HAP-1 (cell line): ENCODE measurements around the gene GPN2.

Source experiments
- DNase-seq, 2 experiments: peaks; one replicate each; pipeline ENCODE4 v3.0.0-alpha.2; 2016 to 2020; ENCODE audit warnings: low spot score in 2 of 2
- H3K27me3 ChIP-seq: fragments of 250-450 bp; sonication (Bioruptor Pico); 2 replicates; pipeline ENCODE4 v1.5.1; 2020; ENCODE audit warnings: low read depth, mild to moderate bottlenecking, moderate library complexity
- H3K36me3 ChIP-seq: fragments of 250-450 bp; sonication (Bioruptor Pico); replicated peaks from 2 replicates; pipeline ENCODE4 v1.5.1; 2020; ENCODE audit warnings: mild to moderate bottlenecking
- H3K4me1 ChIP-seq: fragments of 250-450 bp; sonication (Bioruptor Pico); 2 replicates; pipeline ENCODE4 v1.5.1; 2020; ENCODE audit warnings: mild to moderate bottlenecking
- H3K4me3 ChIP-seq: fragments of 250-450 bp; sonication (Bioruptor Pico); 2 replicates; pipeline ENCODE4 v1.5.1; 2020; ENCODE audit warnings: mild to moderate bottlenecking, moderate library complexity
- H3K9me3 ChIP-seq: fragments of 250-450 bp; sonication (Bioruptor Pico); 2 replicates; pipeline ENCODE4 v1.5.1; 2020; ENCODE audit warnings: mild to moderate bottlenecking, moderate library complexity
- in situ Hi-C: fragments of 300-500 bp; cut with MboI; formaldehyde crosslinking; loops from 3 replicates; pipeline ENCODE4 v1.14.3; 2020; ENCODE audit warnings: low sequenced_read_pairs, inconsistent platforms, mixed read lengths

The GPN2 gene

GRCh38 chr1:26913389-26913753 is 23.3 kb upstream of the GPN2 start:
- H3K27me3 ChIP-seq, result no peaks in the 10 kb centered on the region
- in situ Hi-C loops, result no loop called here
- H3K36me3 ChIP-seq, result no peaks in the 10 kb centered on the region
- no peak for DNase-seq
- H3K9me3 ChIP-seq, result no peaks in the 10 kb centered on the region
- H3K4me3 ChIP-seq, result no peak overlapping the region
- H3K4me1 ChIP-seq, result no peaks in the 10 kb centered on the region

DNA sequence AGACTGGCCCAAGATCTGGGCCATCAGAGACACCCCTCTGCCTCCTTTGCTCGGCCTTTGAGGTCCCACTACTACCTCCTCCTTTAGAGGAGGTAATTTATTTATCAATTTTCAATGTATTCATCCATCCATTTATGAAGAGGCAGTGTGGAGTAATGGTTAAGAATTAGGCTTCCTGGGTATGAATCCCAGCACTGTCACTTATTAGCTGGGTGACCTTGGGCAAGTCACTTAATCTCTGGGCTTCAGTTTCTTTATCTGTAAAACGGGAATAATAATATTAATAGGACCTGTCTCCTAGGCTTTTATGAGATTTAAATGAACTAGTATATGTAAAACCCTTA is 22.0 kb upstream of the GPN2 start:
- Histone ChIP-seq H3K9me3 (no peaks in the 10 kb centered on the region), H3K36me3 (no peaks in the 10 kb centered on the region), H3K27me3 (no peaks in the 10 kb centered on the region), H3K4me1 (no peaks in the 10 kb centered on the region), H3K4me3 (no peak overlapping the region)
- in situ Hi-C loops, result no loop called here
- no peak for DNase-seq

DNA sequence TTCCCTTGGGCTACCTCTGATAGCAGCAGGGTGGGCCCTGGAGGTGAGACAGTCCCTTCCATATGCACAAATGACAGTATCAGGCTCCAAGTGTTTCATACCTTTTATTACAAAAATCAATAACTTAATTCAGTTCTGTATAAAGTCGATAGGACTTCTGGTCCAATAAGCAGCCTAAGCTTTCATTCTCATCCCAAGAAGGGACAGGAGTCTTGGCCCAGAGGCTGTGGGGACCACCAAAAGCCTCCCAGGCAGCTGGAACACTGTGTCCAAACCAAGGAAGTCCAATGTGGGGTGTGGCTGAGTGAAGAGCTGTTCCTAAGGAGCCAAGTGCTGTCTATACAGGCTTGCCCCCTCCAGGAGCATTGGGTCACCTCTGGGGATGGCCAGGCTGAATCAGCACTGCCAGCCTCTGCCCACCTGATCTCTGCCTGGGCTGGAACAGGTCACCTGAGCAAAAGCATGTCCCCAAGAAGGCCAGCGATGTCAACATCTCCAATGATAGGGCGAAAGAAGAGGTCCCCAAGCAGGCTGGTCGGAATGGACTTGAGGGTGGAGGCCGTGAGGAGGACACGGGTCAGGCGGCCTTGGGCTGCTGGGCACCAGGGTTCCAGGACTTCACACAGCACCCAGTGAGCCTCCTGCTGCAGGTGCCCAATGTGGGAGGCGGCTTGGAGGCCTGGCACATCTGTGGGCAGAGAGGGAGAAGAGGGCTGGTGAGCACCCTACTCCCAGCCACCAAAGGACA is 21.5 kb upstream of the GPN2 start:
- H3K9me3 ChIP-seq, result no peaks in the 10 kb centered on the region
- DNase-seq, result no peak
- no peaks in the 10 kb centered on the region for H3K4me1 ChIP-seq
- H3K4me3 ChIP-seq, result no peak overlapping the region
- in situ Hi-C loops, result no loop called here
- H3K36me3 ChIP-seq, result no peaks in the 10 kb centered on the region
- no peaks in the 10 kb centered on the region for H3K27me3 ChIP-seq

- in situ Hi-C loops, result no loop called here
- Histone ChIP-seq H3K4me3 (no peak overlapping the region), H3K36me3 (no peaks in the 10 kb centered on the region), H3K27me3 (no peaks in the 10 kb centered on the region), H3K4me1 (no peaks in the 10 kb centered on the region), H3K9me3 (no peaks in the 10 kb centered on the region)
- no peak for DNase-seq
Measured at GRCh38 chr1:26910343-26911160, 20.5 kb upstream of the GPN2 start.

DNA sequence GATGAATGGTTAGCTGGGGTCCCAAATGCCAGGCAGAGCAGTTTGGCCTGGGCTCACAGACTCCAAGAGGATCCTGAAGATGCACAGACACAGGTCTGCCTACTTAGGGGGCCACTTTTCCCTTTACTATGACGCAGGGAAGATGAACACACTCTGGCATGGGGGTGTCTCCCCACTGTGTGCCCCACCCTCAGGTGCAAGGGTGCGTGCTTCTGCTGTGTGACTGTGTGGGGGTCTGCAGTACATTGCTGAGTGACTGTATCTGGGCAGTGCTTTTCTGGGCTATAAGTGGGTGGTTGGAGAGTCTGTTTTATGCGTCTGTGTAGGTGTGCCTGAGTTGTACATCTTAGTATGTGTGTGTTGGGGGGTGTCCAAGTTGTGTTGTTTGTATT is 19.9 kb upstream of the GPN2 start:
- Histone ChIP-seq H3K4me1 (no peaks in the 10 kb centered on the region), H3K9me3 (no peaks in the 10 kb centered on the region)
- in situ Hi-C loops, result no loop called here

GRCh38 chr1:26907071-26907917 is 17.2 kb upstream of the GPN2 start:
- H3K4me3 ChIP-seq, result no peak overlapping the region
- no peaks in the 10 kb centered on the region for H3K9me3 ChIP-seq
- no peak for DNase-seq
- H3K4me1 ChIP-seq, result no peaks in the 10 kb centered on the region
- no peaks in the 10 kb centered on the region for H3K36me3 ChIP-seq
- in situ Hi-C loops, result no loop called here
- no peaks in the 10 kb centered on the region for H3K27me3 ChIP-seq

More for the DNA sequence above, 19.9 kb upstream of the GPN2 start:
- no peaks in the 10 kb centered on the region for H3K27me3 ChIP-seq
- no peak for DNase-seq
- no peaks in the 10 kb centered on the region for H3K36me3 ChIP-seq
- no peak overlapping the region for H3K4me3 ChIP-seq

GRCh38 chr1:26900815-26901511 is 10.9 kb upstream of the GPN2 start:
- peaks cover under 1% of the 10 kb centered on the region for H3K36me3 ChIP-seq
- DNase-seq, result no peak
- peaks cover 10% of the 10 kb centered on the region for H3K4me1 ChIP-seq
- in situ Hi-C loops, result no loop called here
- H3K4me3 ChIP-seq, result peak overlapping the region; percentile 85
- H3K27me3 ChIP-seq, result no peaks in the 10 kb centered on the region
- no peaks in the 10 kb centered on the region for H3K9me3 ChIP-seq

GRCh38 chr1:26900001-26900814 is 10.1 kb upstream of the GPN2 start, which contains the start of gene GPATCH3:
Gene GPATCH3, minus strand, starts transcription at chr1:26900467. Its CDS starts 25 bp downstream, at chr1:26900442.
- DNase-seq, result peak; percentile 88 to 95
- peaks cover 10% of the 10 kb centered on the region for H3K4me1 ChIP-seq

GRCh38 chr1:26897351-26897750 is 7.3 kb upstream of the GPN2 start:
- H3K4me3 ChIP-seq, result no peak overlapping the region
- no peaks in the 10 kb centered on the region for H3K9me3 ChIP-seq
- no peak for DNase-seq
- H3K36me3 ChIP-seq, result peaks cover 19% of the 10 kb centered on the region
- peaks cover 10% of the 10 kb centered on the region for H3K4me1 ChIP-seq
- in situ Hi-C loops, result no loop called here
- no peaks in the 10 kb centered on the region for H3K27me3 ChIP-seq

More at GRCh38 chr1:26900001-26900814, 10.1 kb upstream of the GPN2 start, which contains the start of gene GPATCH3:
- Histone ChIP-seq H3K9me3 (no peaks in the 10 kb centered on the region), H3K4me3 (peak within 1 kb of the TSS; percentile 85), H3K36me3 (peaks cover 3% of the 10 kb centered on the region), H3K27me3 (no peaks in the 10 kb centered on the region)
- in situ Hi-C loops, result no loop called here

DNA sequence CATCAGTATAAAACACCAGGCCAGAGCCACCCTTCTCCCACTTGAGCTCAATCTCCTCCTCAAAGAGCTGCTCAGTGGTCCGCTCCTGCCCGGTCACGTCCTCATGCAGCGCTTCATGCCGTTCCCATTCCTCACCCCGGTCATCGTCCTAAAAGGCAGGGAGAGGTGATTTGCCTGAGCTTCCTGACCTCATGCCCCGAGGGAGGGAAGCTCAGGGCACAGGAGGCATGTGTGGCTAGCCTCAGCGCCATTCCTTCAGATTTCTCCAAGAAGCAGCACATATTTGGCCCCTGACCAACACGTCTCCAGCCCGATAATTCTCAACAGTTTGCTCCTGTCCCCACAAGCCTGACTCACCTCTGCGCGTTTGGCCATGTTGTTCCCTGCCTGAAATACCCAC is 4.2 kb upstream of the GPN2 start:
- H3K36me3 ChIP-seq, result peaks cover 34% of the 10 kb centered on the region
- in situ Hi-C loops, result no loop called here
- no peaks in the 10 kb centered on the region for H3K9me3 ChIP-seq
- H3K27me3 ChIP-seq, result no peaks in the 10 kb centered on the region
- no peak overlapping the region for H3K4me3 ChIP-seq
- H3K4me1 ChIP-seq, result peaks cover 7% of the 10 kb centered on the region
- DNase-seq, result no peak

GRCh38 chr1:26890467-26890796 is 349 bp upstream of the GPN2 start:
- no peak for DNase-seq
- H3K27me3 ChIP-seq, result no peaks in the 10 kb centered on the region
- peaks cover 5% of the 10 kb centered on the region for H3K4me1 ChIP-seq
- H3K36me3 ChIP-seq, result peaks cover 60% of the 10 kb centered on the region
- H3K4me3 ChIP-seq, result peak overlapping the region; percentile 97
- in situ Hi-C loops, result no loop called here
- H3K9me3 ChIP-seq, result no peaks in the 10 kb centered on the region

- peaks cover 69% of the 10 kb centered on the region for H3K36me3 ChIP-seq
- H3K27me3 ChIP-seq, result no peaks in the 10 kb centered on the region
- in situ Hi-C loops, result no loop called here
- DNase-seq, result no peak
- peaks cover 5% of the 10 kb centered on the region for H3K4me1 ChIP-seq
- no peak overlapping the region for H3K4me3 ChIP-seq
- H3K9me3 ChIP-seq, result no peaks in the 10 kb centered on the region
Measured at GRCh38 chr1:26888231-26888630, 1.9 kb downstream of the GPN2 start.

DNA sequence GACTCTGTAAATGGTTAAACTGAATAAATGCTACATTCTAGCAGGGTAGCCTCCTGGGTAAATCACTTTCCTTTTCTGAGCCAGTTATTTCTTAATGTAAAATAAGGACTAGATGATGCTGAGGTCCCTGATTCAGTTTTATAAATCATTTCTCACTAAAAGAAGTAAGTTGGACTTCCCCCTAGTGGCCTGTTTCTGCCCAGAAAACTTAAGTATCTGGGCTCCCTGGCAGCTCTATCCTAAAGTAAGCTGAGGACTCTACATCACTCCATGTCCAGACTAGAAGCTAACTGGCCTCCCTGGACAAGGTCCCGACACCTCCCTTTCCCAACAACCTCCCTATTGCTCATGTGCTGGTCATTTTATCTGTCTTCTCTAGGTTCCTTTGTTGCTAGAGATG is 3.0 kb downstream of the GPN2 start:
- H3K4me1 ChIP-seq, result peaks cover 5% of the 10 kb centered on the region
- peaks cover 71% of the 10 kb centered on the region for H3K36me3 ChIP-seq
- in situ Hi-C loops, result no loop called here

More for the DNA sequence above, 3.0 kb downstream of the GPN2 start:
- no peaks in the 10 kb centered on the region for H3K9me3 ChIP-seq
- no peak overlapping the region for H3K4me3 ChIP-seq
- peak in 1 of 2 experiments; percentile 22 for DNase-seq
- H3K27me3 ChIP-seq, result no peaks in the 10 kb centered on the region
